ENCODE results near the gene F12.

F12 gene

GRCh38 chr5:177449140-177450061 lies 40.0 kb upstream of the F12 start:
- no peak for TF ChIP-seq CTCF (conservative IDR thresholded peaks at IDR 0.05)
- peak overlapping the region; percentile 97 for H3K27ac ChIP-seq

GRCh38 chr5:177448244-177448950 lies 39.0 kb upstream of the F12 start:
- H3K27ac ChIP-seq: peak overlapping the region; percentile 97
- TF ChIP-seq CTCF (conservative IDR thresholded peaks at IDR 0.05): no peak

GRCh38 chr5:177447611-177448243 lies 38.4 kb upstream of the F12 start:
- TF ChIP-seq CTCF (conservative IDR thresholded peaks at IDR 0.05): no peak
- H3K27ac ChIP-seq: peak overlapping the region; percentile 97

GRCh38 chr5:177447066-177447610 lies 37.8 kb upstream of the F12 start:
- no peak for TF ChIP-seq CTCF (conservative IDR thresholded peaks at IDR 0.05)
- peak overlapping the region; percentile 97 for H3K27ac ChIP-seq

- peak within 1 kb of the TSS; percentile 97 for H3K27ac ChIP-seq
- TF ChIP-seq CTCF (conservative IDR thresholded peaks at IDR 0.05): peak; percentile 19; the same call in 1 of the 2 replicates
Measured at GRCh38 chr5:177446200-177447065, 37.1 kb upstream of the F12 start, which contains the start of gene PRR7. Gene PRR7 (plus strand): TSS chr5:177446814. CDS start chr5:177455068, 8,254 bp downstream.

GRCh38 chr5:177445917-177446199 lies 36.5 kb upstream of the F12 start:
- H3K27ac ChIP-seq: peak overlapping the region; percentile 97
- no peak for TF ChIP-seq CTCF (conservative IDR thresholded peaks at IDR 0.05)
